Activated CD4-positive, alpha-beta memory T cell treated with anti-CD3 and anti-CD28 coated beads, Interleukin-2, amount 10 ng/mL, durations not matched to agents 7 days and 5 days (primary cell): Measurements from ENCODE around the gene DCST1. TPM values are rescaled to one million over a fixed set of nuclear protein-coding genes. Genes with fewer than 3 reads are reported as not detected.

ENCODE experiments used
- CTCF ChIA-PET: fragments of 350-600 bp; sonication (Branson Sonifier 250); formaldehyde crosslinking; loops from one replicate; lab custom pipeline; 2021; ENCODE audit warnings: antibody characterized with exemption, inconsistent platforms; lab: Charles Lee
- POLR2A ChIA-PET: fragments of 350-600 bp; sonication (Branson Sonifier 250); formaldehyde crosslinking; loops from one replicate; lab custom pipeline; 2021; ENCODE audit warnings: antibody characterized with exemption; lab: Charles Lee
- DNase-seq: peaks from one replicate; pipeline ENCODE4 v3.0.0-alpha.2; 2020
- H3K27ac Mint-ChIP-seq: one replicate; pipeline ENCODE4 v1.8.0; 2021; ENCODE audit warnings: mild to moderate bottlenecking, mixed read lengths
- H3K27me3 Mint-ChIP-seq: one replicate; pipeline ENCODE4 v1.8.0; 2021; ENCODE audit warnings: mixed read lengths
- H3K36me3 Mint-ChIP-seq: one replicate; pipeline ENCODE4 v1.8.0; 2021; ENCODE audit warnings: low read depth, mixed read lengths
- H3K4me1 Mint-ChIP-seq: one replicate; pipeline ENCODE4 v1.8.0; 2021; ENCODE audit warnings: mixed read lengths
- H3K4me3 Mint-ChIP-seq: one replicate; pipeline ENCODE4 v1.8.0; 2021; ENCODE audit warnings: mild to moderate bottlenecking, mixed read lengths
- H3K9me3 Mint-ChIP-seq: one replicate; pipeline ENCODE4 v1.8.0; 2021; ENCODE audit warnings: mixed read lengths
- total RNA-seq, 2 experiments: library from RNA; stranded (reverse); gene quantifications; one replicate each; pipeline ENCODE4 v1.2.3, GENCODE V29; 2021

The DCST1 gene
- total RNA-seq, 2 experiments from 2014 or later: not detected

GRCh38 chr1:155002464-155003226 is 31.0 kb upstream of the DCST1 start, which contains the start of gene ZBTB7B:
ZBTB7B (plus strand) TSS chr1:155002802; CDS start chr1:155014661, 11,859 bp downstream.
- CTCF ChIA-PET: interaction anchor here (0.7 to 11.4 kb wide), 6 partner anchors 13 to 443 kb away, joined by 3 to 139 read pairs (median 4); partner anchors contain the start of genes FLAD1 and PMVK
- H3K9me3 Mint-ChIP-seq: no peaks in the 10 kb centered on the region
- peak within 1 kb of the TSS; percentile 91 for H3K27ac Mint-ChIP-seq
- peak within 1 kb of the TSS; percentile 90 for H3K4me3 Mint-ChIP-seq
- peaks cover 57% of the 10 kb centered on the region for H3K4me1 Mint-ChIP-seq
- no peaks in the 10 kb centered on the region for H3K27me3 Mint-ChIP-seq
- H3K36me3 Mint-ChIP-seq: peaks cover 22% of the 10 kb centered on the region
- POLR2A ChIA-PET: interaction anchor here (0.5 to 13.2 kb wide), 5 partner anchors 11 to 395 kb away, joined by 3 to 203 read pairs (median 12); partner anchors contain the start of genes CKS1B and FLAD1
- DNase-seq: peak; percentile 37

DNA sequence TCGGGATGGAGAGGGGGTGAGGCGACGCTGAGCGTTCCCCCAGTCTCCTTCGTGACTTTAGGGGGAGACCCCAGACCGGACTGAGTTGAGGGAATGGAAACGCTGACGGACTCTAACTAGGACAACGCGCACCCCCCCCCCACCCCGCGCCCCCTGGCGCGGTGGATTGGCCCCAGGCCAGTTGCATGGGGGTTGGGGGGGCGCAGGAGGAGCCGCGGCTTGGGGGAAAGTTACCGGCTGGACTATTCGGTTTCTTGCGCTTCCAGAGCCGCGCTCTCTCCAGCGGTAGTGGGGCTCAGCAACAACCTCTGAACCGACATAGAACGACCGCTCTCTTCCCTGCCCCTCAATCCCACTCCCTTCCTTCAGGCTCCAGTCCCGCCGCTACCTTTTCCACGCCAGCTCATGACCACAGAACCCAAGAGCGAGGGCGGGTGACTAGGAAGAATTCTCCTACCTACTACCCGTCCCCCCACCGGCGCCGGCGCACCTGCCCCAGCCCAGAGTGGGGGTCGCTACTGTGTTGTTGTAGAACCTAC is 30.3 kb upstream of the DCST1 start:
- peak; percentile 26 for DNase-seq
- H3K4me1 Mint-ChIP-seq: peaks cover 56% of the 10 kb centered on the region
- H3K9me3 Mint-ChIP-seq: no peaks in the 10 kb centered on the region
- no peaks in the 10 kb centered on the region for H3K27me3 Mint-ChIP-seq
- peaks cover 22% of the 10 kb centered on the region for H3K36me3 Mint-ChIP-seq
- peak overlapping the region; percentile 90 for H3K27ac Mint-ChIP-seq
- peak overlapping the region; percentile 90 for H3K4me3 Mint-ChIP-seq
- POLR2A ChIA-PET: interaction anchor here (1.7 to 13.2 kb wide), 2 partner anchors 10 to 29 kb away, joined by 12 to 203 read pairs; partner anchors contain the start of gene CKS1B
- CTCF ChIA-PET: interaction anchor here (6.2 kb wide), 1 partner anchor 14 kb away, joined by 39 read pairs; no protein-coding TSS in a partner anchor

DNA sequence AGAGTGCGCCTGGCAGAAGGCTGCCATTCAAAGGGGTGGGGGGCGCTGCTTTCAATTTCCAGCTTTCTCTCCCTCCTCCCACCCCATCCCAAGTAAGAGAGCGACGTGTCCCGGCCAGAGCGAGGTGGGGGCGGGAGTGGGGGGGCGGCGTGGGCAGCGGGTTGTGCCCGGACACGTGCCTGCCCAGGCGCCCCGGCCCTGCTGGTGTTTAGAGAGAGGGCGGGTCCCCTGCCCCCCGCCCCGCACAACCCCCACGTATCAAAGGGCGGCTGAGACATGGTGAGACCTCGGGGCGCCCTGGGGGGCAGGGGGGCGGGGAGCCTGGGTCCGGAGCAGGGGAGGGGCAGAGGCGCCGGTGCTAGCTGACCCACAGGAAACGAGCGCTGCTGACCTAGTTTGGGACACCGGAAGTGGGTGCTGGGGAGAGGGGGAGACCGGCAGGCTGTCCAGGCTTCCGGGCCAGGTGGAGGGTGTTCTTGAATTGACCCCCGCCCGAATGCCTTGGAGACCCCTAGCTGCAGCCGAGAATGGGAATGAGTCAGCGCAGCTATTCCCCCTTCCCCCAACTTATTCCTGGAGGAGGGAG is 29.8 kb upstream of the DCST1 start:
- CTCF ChIA-PET: interaction anchor here (6.2 kb wide), 1 partner anchor 14 kb away, joined by 39 read pairs; no protein-coding TSS in a partner anchor
- H3K27ac Mint-ChIP-seq: peak overlapping the region; percentile 90
- peaks cover 23% of the 10 kb centered on the region for H3K36me3 Mint-ChIP-seq
- no peaks in the 10 kb centered on the region for H3K9me3 Mint-ChIP-seq
- peak; percentile 50 for DNase-seq
- peaks cover 56% of the 10 kb centered on the region for H3K4me1 Mint-ChIP-seq
- H3K27me3 Mint-ChIP-seq: no peaks in the 10 kb centered on the region
- H3K4me3 Mint-ChIP-seq: peak overlapping the region; percentile 90
- POLR2A ChIA-PET: interaction anchor here (0.9 to 13.2 kb wide), 4 partner anchors 10 to 30 kb away, joined by 3 to 203 read pairs (median 8); partner anchors contain the start of gene CKS1B

DNA sequence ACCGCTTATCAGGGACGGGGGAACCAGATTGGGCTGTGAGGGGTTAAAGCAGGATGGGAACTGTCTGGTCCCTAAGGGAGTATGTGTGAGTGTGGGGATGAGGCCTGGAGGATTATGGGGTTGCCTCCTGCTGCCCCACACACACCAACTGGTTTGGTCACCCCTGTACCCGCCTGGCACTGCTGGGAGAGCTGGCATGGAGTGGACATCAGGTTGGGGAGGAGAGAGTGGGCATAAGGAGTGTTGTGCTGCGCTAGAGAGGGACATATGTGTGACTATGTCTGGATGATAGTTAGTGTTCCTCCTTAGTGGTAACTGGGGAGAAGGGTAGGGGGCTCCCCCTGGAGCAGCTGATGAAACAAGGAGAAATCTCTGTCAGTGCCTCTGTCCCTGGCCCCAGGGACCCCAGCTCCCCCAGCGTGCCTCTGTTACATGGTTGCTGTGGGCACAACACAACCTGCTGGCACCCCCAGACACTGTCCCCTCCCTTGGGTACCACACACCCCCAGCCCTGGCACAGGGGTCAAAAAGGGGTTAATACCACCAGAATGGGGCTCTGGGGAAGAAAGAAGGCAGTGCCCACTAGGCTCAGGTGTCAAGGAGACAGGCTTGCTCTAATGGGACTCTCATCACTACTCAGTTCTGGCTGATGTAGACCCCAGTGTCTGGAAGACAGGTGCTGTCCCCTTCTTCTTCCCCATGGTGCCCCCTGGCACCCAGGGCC is 29.1 kb upstream of the DCST1 start:
- H3K27me3 Mint-ChIP-seq: no peaks in the 10 kb centered on the region
- no peaks in the 10 kb centered on the region for H3K9me3 Mint-ChIP-seq
- peaks cover 52% of the 10 kb centered on the region for H3K4me1 Mint-ChIP-seq
- ChIA-PET CTCF (interaction anchor here (6.2 kb wide), 1 partner anchor 13 kb away, joined by 39 read pairs; no protein-coding TSS in a partner anchor), POLR2A (interaction anchor here (0.6 to 13.2 kb wide), 5 partner anchors 9 to 44 kb away, joined by 3 to 203 read pairs (median 3); partner anchors contain the start of gene CKS1B)
- peak overlapping the region; percentile 90 for H3K27ac Mint-ChIP-seq
- no peak for DNase-seq
- H3K36me3 Mint-ChIP-seq: peaks cover 30% of the 10 kb centered on the region
- peak overlapping the region; percentile 90 for H3K4me3 Mint-ChIP-seq

DNA sequence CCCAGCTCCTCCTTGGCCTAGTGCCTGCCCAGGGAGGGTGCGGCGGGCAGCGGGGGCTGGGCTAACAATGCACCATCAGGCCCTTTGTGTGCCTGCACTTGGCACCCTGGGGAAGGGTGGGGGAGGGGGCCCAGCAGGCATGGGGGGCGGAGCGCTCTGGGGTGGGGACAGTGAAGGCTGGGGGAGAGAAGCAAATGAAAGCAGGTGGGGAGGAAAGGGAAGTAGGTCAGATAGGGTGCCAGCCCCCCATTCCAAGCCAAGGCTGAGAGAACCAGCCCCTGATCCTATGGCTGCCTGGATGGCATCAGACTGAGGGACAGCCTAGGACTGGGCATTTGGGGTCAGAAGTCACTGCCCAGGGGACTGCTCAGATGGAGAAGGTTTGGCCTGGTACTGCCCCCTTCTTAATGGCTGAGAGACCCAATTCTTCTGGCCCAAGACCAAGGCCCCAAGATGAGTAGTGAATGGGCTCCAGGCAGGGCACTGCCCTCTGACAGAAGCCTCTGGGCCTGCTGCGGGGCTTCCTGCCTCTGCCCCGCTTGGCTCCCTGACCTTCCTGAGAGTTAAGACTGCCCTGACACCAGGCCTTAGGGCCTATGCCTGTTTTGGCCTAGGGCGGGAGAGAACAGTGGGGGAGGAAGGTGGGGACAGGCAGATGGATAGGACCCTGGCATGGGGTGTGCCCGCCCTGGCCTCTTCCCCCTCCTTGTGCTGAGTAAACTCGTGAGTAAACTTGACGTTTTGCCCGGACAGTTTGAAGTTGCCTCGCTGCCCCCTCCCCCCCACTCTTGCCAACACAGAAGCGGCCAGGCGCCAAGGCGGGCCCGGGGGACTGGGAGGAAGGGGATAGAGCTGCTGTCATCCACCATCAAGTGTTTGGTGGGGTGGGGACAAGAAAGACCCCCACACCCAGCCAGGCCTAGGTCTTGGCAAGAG is 28.3 kb upstream of the DCST1 start:
- DNase-seq: peak; percentile 39
- H3K36me3 Mint-ChIP-seq: peaks cover 38% of the 10 kb centered on the region
- CTCF ChIA-PET: interaction anchor here (6.2 kb wide), 1 partner anchor 12 kb away, joined by 39 read pairs; no protein-coding TSS in a partner anchor
- peak overlapping the region; percentile 90 for H3K27ac Mint-ChIP-seq
- POLR2A ChIA-PET: interaction anchor here (0.6 to 13.2 kb wide), 10 partner anchors 8 to 69 kb away, joined by 3 to 203 read pairs (median 6); partner anchors contain the start of genes FLAD1, PMVK and PYGO2
- H3K9me3 Mint-ChIP-seq: no peaks in the 10 kb centered on the region
- H3K27me3 Mint-ChIP-seq: no peaks in the 10 kb centered on the region
- H3K4me1 Mint-ChIP-seq: peaks cover 51% of the 10 kb centered on the region
- H3K4me3 Mint-ChIP-seq: peak overlapping the region; percentile 50

DNA sequence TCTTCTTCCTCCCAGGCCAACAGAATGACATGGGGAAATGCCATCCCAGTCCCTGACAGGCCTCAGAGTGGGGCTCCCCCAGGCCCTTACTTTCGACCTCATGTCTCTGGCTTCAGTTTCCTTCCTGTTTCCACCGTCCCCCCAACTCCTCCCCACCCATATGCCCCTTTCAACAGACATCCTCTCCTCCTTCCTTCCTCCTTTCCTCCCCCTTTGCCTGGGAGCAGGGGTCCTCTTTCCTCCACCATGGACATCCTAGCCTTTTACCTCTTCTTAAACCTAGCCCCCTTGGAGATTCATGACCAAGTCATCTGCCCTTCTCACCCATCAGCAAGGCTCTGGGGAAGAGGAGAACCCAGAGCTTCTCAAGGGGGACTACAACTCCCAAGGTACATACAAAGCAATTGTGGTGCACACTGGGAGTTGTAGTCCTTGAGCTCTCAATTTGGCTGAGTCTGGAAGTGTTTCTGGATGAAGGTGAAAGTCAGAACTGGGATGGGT is 27.0 kb upstream of the DCST1 start:
- Mint-ChIP-seq H3K4me1 (peaks cover 60% of the 10 kb centered on the region), H3K9me3 (no peaks in the 10 kb centered on the region), H3K4me3 (peak overlapping the region; percentile 50), H3K27ac (peak overlapping the region; percentile 90), H3K36me3 (peaks cover 44% of the 10 kb centered on the region), H3K27me3 (no peaks in the 10 kb centered on the region)
- ChIA-PET CTCF (interaction anchor here (0.7 to 6.2 kb wide), 7 partner anchors 11 to 166 kb away, joined by 3 to 39 read pairs (median 4); partner anchors contain the start of genes FLAD1, KRTCAP2 and PBXIP1), POLR2A (interaction anchor here (1.0 to 14.7 kb wide), 9 partner anchors 8 to 70 kb away, joined by 3 to 203 read pairs (median 9); partner anchors contain the start of genes CKS1B, FLAD1, LENEP and PMVK)
- DNase-seq: peak; percentile 58

DNA sequence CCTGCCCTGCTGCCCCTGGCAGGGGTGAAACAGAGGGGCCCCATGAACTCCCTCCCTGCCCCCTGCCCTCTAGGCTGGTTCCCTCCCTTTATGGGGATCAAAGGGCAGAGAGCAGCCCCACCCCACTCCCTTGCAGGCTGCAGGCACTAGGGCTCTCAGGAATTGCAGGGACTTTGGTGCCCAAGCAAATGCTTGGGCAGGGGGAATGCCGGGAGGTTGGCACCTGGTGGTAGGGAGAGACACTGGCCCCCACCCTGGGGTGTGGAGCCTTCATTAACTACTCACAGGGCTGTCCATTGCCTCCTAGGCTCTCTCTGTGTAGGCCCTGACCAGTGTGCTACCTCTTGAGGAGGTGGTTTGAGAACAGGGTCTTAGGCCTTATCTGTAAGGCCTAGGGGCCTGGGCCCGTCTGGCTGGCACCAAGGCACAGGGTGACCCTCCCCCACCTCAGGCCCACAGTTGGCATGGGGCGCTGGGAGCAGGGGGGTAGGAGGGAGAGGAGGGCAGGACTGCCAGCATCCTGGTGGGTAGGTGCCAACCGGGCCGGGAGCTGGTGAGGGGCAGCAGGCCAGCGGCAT is 26.3 kb upstream of the DCST1 start:
- peak; percentile 24 for DNase-seq
- peaks cover 49% of the 10 kb centered on the region for H3K36me3 Mint-ChIP-seq
- CTCF ChIA-PET: interaction anchor here (0.7 to 6.2 kb wide), 9 partner anchors 8 to 166 kb away, joined by 3 to 39 read pairs (median 4); partner anchors contain the start of genes FLAD1, KRTCAP2 and PBXIP1
- peak overlapping the region; percentile 30 for H3K4me3 Mint-ChIP-seq
- peak overlapping the region; percentile 90 for H3K27ac Mint-ChIP-seq
- peaks cover 66% of the 10 kb centered on the region for H3K4me1 Mint-ChIP-seq
- H3K9me3 Mint-ChIP-seq: no peaks in the 10 kb centered on the region
- no peaks in the 10 kb centered on the region for H3K27me3 Mint-ChIP-seq
- POLR2A ChIA-PET: interaction anchor here (1.2 to 14.7 kb wide), 7 partner anchors 9 to 71 kb away, joined by 4 to 203 read pairs (median 12); partner anchors contain the start of genes CKS1B, FLAD1, LENEP and PMVK

GRCh38 chr1:155008015-155008941 is 25.3 kb upstream of the DCST1 start:
- no peaks in the 10 kb centered on the region for H3K27me3 Mint-ChIP-seq
- peaks cover 54% of the 10 kb centered on the region for H3K36me3 Mint-ChIP-seq
- H3K4me3 Mint-ChIP-seq: peak overlapping the region; percentile 96
- H3K4me1 Mint-ChIP-seq: peaks cover 75% of the 10 kb centered on the region
- H3K27ac Mint-ChIP-seq: peak overlapping the region; percentile 90
- DNase-seq: peak; percentile 77
- CTCF ChIA-PET: interaction anchor here (1.1 to 6.2 kb wide), 3 partner anchors 9 to 12 kb away, joined by 3 to 39 read pairs (median 14); no protein-coding TSS in a partner anchor
- POLR2A ChIA-PET: interaction anchor here (0.6 to 14.7 kb wide), 14 partner anchors 8 to 165 kb away, joined by 3 to 203 read pairs (median 4); partner anchors contain the start of genes CKS1B, FLAD1, KRTCAP2 and LENEP
- H3K9me3 Mint-ChIP-seq: no peaks in the 10 kb centered on the region

GRCh38 chr1:155009221-155009711 is 24.4 kb upstream of the DCST1 start:
- no peaks in the 10 kb centered on the region for H3K27me3 Mint-ChIP-seq
- DNase-seq: peak; percentile 45
- peaks cover 55% of the 10 kb centered on the region for H3K36me3 Mint-ChIP-seq
- CTCF ChIA-PET: interaction anchor here (2.1 to 6.2 kb wide), 2 partner anchors 8 to 10 kb away, joined by 14 to 39 read pairs; no protein-coding TSS in a partner anchor
- H3K27ac Mint-ChIP-seq: peak overlapping the region; percentile 90
- H3K4me3 Mint-ChIP-seq: peak overlapping the region; percentile 96
- peaks cover 80% of the 10 kb centered on the region for H3K4me1 Mint-ChIP-seq
- POLR2A ChIA-PET: interaction anchor here (1.0 to 14.7 kb wide), 9 partner anchors 7 to 382 kb away, joined by 3 to 203 read pairs (median 4); partner anchors contain the start of genes CKS1B, FLAD1, KRTCAP2 and LENEP
- no peaks in the 10 kb centered on the region for H3K9me3 Mint-ChIP-seq
